NCI-H510A treated with DMSO at 0.1 percent for 48 hours (cell line): ENCODE data around the gene NAA10.

Source experiments
- DNase-seq: peaks from one replicate; lab custom pipeline; 2025; lab: John Stamatoyannopoulos, UW

The NAA10 gene

GRCh38 chrX:153883163-153883843 is 51.5 kb downstream of the NAA10 start:
- no peak for DNase-seq

GRCh38 chrX:153882557-153882956 is 52.3 kb downstream of the NAA10 start:
- no peak for DNase-seq

- DNase-seq = no peak
These were observed 52.7 kb downstream of the NAA10 start for GRCh38 chrX:153882086-153882498.

GRCh38 chrX:153881281-153881680 is 53.6 kb downstream of the NAA10 start:
- no peak for DNase-seq

GRCh38 chrX:153880440-153880815 is 54.4 kb downstream of the NAA10 start:
- DNase-seq = no peak

- DNase-seq = no peak
These were observed 54.9 kb downstream of the NAA10 start for GRCh38 chrX:153879741-153880439.
